Loucy (cell line): Measurements from ENCODE around the gene TEPSIN.

Experiments used
- H2AFZ ChIP-seq: fragments of 200-600 bp; sonication (generic); 2 replicates; pipeline ENCODE4 v1.6.0; 2016; ENCODE audit warnings: antibody characterized with exemption, mild to moderate bottlenecking, low read length, moderate library complexity
- H3F3A ChIP-seq: fragments of 200-600 bp; 2 replicates; pipeline ENCODE4 v1.6.0; 2016; ENCODE audit warnings: antibody characterized with exemption, low read depth, mild to moderate bottlenecking
- H3K27me3 ChIP-seq: fragments of 200-600 bp; sonication (generic); 2 replicates; pipeline ENCODE4 v1.6.1; 2014; ENCODE audit warnings: low read length, mild to moderate bottlenecking; ENCODE audit not compliant: insufficient read depth, poor library complexity, severe bottlenecking
- H3K36me3 ChIP-seq: fragments of 200-600 bp; sonication (generic); 2 replicates; pipeline ENCODE4 v1.6.1; 2016; ENCODE audit warnings: low read length; ENCODE audit not compliant: insufficient read depth
- H3K4me1 ChIP-seq: fragments of 200-600 bp; sonication (generic); 2 replicates; pipeline ENCODE4 v1.5.1; 2014; ENCODE audit warnings: low read length, mild to moderate bottlenecking; ENCODE audit not compliant: insufficient read depth, poor library complexity, severe bottlenecking
- H3K4me2 ChIP-seq: fragments of 200-600 bp; sonication (generic); 2 replicates; pipeline ENCODE4 v1.6.0; 2014; ENCODE audit warnings: antibody characterized with exemption, low read length, low read depth, mild to moderate bottlenecking; ENCODE audit not compliant: poor library complexity, severe bottlenecking
- H3K4me3 ChIP-seq: fragments of 200-600 bp; sonication (generic); 2 replicates; pipeline ENCODE4 v1.5.1; 2014; ENCODE audit warnings: low read length, mild to moderate bottlenecking, mixed read lengths; ENCODE audit not compliant: poor library complexity, severe bottlenecking
- H3K79me2 ChIP-seq: fragments of 200-600 bp; sonication (generic); 2 replicates; pipeline ENCODE4 v1.6.1; 2014; ENCODE audit warnings: low read length; ENCODE audit not compliant: insufficient read depth
- H3K9ac ChIP-seq: fragments of 200-600 bp; sonication (generic); 2 replicates; pipeline ENCODE4 v1.6.0; 2014; ENCODE audit warnings: mild to moderate bottlenecking, low read depth, low read length, moderate library complexity; ENCODE audit not compliant: poor library complexity, severe bottlenecking
- H3K9me2 ChIP-seq: fragments of 200-600 bp; sonication (generic); replicated peaks from 2 replicates; pipeline ENCODE4 v1.6.1; 2016; ENCODE audit warnings: low read depth, low read length, mixed read lengths
- H3K9me3 ChIP-seq: fragments of 200-600 bp; sonication (generic); 2 replicates; pipeline ENCODE4 v1.6.1; 2014; ENCODE audit warnings: mild to moderate bottlenecking, antibody characterized with exemption, low read length, low read depth; ENCODE audit not compliant: insufficient read depth
- H4K20me1 ChIP-seq: fragments of 200-600 bp; sonication (generic); 2 replicates; pipeline ENCODE4 v1.6.0; 2014; ENCODE audit warnings: antibody characterized with exemption, low read length, mild to moderate bottlenecking; ENCODE audit not compliant: insufficient read depth, poor library complexity, severe bottlenecking
- CTCF ChIP-seq: fragments of 200-600 bp; sonication (generic); conservative IDR thresholded peaks from 2 replicates; pipeline ENCODE4 v1.5.1; 2014; ENCODE audit warnings: mild to moderate bottlenecking, antibody characterized with exemption, low read length
- EZH2phosphoT487 ChIP-seq: fragments of 200-600 bp; IDR thresholded peaks from 2 replicates; pipeline ENCODE4 v1.6.1; 2018; ENCODE audit warnings: antibody characterized with exemption, mild to moderate bottlenecking, moderate library complexity, borderline replicate concordance

TEPSIN gene

GRCh38 chr17:81252326-81252986 is 13.6 kb upstream of the TEPSIN start:
- peaks cover 9% of the 10 kb centered on the region; the same call in 1 of the 2 replicates for H3K79me2 ChIP-seq
- H3K4me3 ChIP-seq, result no peak overlapping the region
- no peaks in the 10 kb centered on the region for H3F3A ChIP-seq
- TF ChIP-seq CTCF (no peak), EZH2phosphoT487 (no peak)
- no peak overlapping the region for H2AFZ ChIP-seq
- H3K9me3 ChIP-seq, result no peaks in the 10 kb centered on the region
- peak overlapping the region; percentile 22 for H3K4me2 ChIP-seq
- no peaks in the 10 kb centered on the region for H3K9me2 ChIP-seq
- H3K4me1 ChIP-seq, result peaks cover 4% of the 10 kb centered on the region
- H3K27me3 ChIP-seq, result no peaks in the 10 kb centered on the region
- no peaks in the 10 kb centered on the region for H4K20me1 ChIP-seq
- no peak overlapping the region for H3K9ac ChIP-seq
- peaks cover 17% of the 10 kb centered on the region; the same call in 1 of the 2 replicates for H3K36me3 ChIP-seq

GRCh38 chr17:81251709-81252301 is 12.9 kb upstream of the TEPSIN start:
- TF ChIP-seq EZH2phosphoT487 (no peak), CTCF (no peak)
- H3K27me3 ChIP-seq, result no peaks in the 10 kb centered on the region
- H3K36me3 ChIP-seq, result peaks cover 17% of the 10 kb centered on the region; the same call in 1 of the 2 replicates
- no peak overlapping the region for H2AFZ ChIP-seq
- no peak overlapping the region for H3K9ac ChIP-seq
- peak overlapping the region; percentile 40 for H3K4me3 ChIP-seq
- H3K4me1 ChIP-seq, result peaks cover 4% of the 10 kb centered on the region
- H3K9me3 ChIP-seq, result no peaks in the 10 kb centered on the region
- peaks cover 9% of the 10 kb centered on the region; the same call in 1 of the 2 replicates for H3K79me2 ChIP-seq
- H4K20me1 ChIP-seq, result no peaks in the 10 kb centered on the region
- no peaks in the 10 kb centered on the region for H3K9me2 ChIP-seq
- H3F3A ChIP-seq, result no peaks in the 10 kb centered on the region
- peak overlapping the region; percentile 22 for H3K4me2 ChIP-seq

- H3K36me3 ChIP-seq, result peaks cover 17% of the 10 kb centered on the region; the same call in 1 of the 2 replicates
- no peaks in the 10 kb centered on the region for H4K20me1 ChIP-seq
- no peaks in the 10 kb centered on the region for H3K9me3 ChIP-seq
- H3K27me3 ChIP-seq, result no peaks in the 10 kb centered on the region
- TF ChIP-seq EZH2phosphoT487 (no peak), CTCF (no peak)
- peaks cover 4% of the 10 kb centered on the region for H3K4me1 ChIP-seq
- no peak overlapping the region for H3K9ac ChIP-seq
- H3F3A ChIP-seq, result no peaks in the 10 kb centered on the region
- H3K4me2 ChIP-seq, result no peak overlapping the region
- H3K9me2 ChIP-seq, result no peaks in the 10 kb centered on the region
- no peak overlapping the region for H2AFZ ChIP-seq
- peaks cover 9% of the 10 kb centered on the region; the same call in 1 of the 2 replicates for H3K79me2 ChIP-seq
- peak overlapping the region; percentile 40 for H3K4me3 ChIP-seq
Observed at GRCh38 chr17:81251094-81251708, 12.3 kb upstream of the TEPSIN start.
